ENCODE results near the gene MTLN.
A peak's percentile ranks its signal among the peaks of the same experiment; 100 is the strongest.
"Not testable (repeated sequence)": the region's sequence is repeated elsewhere in the genome, so short reads cannot be mapped to it uniquely, and the experiment has no call there.

The MTLN gene

GRCh38 chr2:110204408-110205385, 7.7 kb downstream of the MTLN start, which contains the start of gene NPHP1:
TSS of gene NPHP1 (minus strand) at chr2:110205013. CDS start at chr2:110204968, 45 bp downstream.
- Histone ChIP-seq H3K27me3 (ENCODE audit: control insufficient read depth in 2 of 2, insufficient read depth in 2 of 2, low read length in 2 of 2) (no peaks in the 10 kb centered on the region), H3K9ac (ENCODE audit: low read depth in 1 of 2, low read length in 2 of 2) (peak within 1 kb of the TSS; percentile 45 to 61), H3K27ac (ENCODE audit: low read depth in 2 of 2, low read length in 2 of 2) (no peak within 1 kb of the TSS), H3K4me1 (ENCODE audit: control insufficient read depth in 2 of 2, insufficient read depth in 2 of 2, low read length in 2 of 2) (peaks cover 8 to 10% of the 10 kb centered on the region in 2 donors), H3K4me3 (ENCODE audit: low read length in 2 of 2) (peak within 1 kb of the TSS; percentile 77 to 87), H3K9me3 (ENCODE audit: control insufficient read depth in 2 of 2, low read length in 2 of 2) (no peaks in the 10 kb centered on the region), H3K36me3 (ENCODE audit: control insufficient read depth in 2 of 2, insufficient read depth in 2 of 2, low read length in 2 of 2) (peaks cover 0 to under 1% of the 10 kb centered on the region in 2 donors)

DNA sequence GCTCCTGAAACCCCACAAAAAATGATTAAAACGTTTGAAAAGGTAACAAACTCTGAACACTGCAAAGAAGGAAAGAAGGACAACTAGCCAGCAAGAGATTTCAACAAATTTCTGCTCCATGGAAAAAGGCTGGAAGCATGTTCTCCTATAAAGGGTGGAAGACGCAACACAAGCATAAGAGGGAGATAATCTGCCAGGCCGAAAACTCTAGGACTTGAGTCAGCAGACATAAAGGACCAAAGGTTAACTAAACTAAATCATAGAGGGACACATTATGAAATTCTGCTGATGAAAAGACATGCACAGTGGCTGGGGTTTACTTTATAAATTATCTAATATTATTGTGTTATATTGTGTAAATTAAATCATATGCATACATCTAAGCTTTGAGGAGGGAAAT, 14.3 kb downstream of the MTLN start:
- Histone ChIP-seq H3K27me3 (ENCODE audit: control insufficient read depth in 2 of 2, insufficient read depth in 2 of 2, low read length in 2 of 2) (no peaks in the 10 kb centered on the region), H3K4me3 (ENCODE audit: low read length in 2 of 2) (no peak overlapping the region), H3K27ac (ENCODE audit: low read depth in 2 of 2, low read length in 2 of 2) (no peak overlapping the region), H3K36me3 (ENCODE audit: control insufficient read depth in 2 of 2, insufficient read depth in 2 of 2, low read length in 2 of 2) (no peaks in the 10 kb centered on the region), H3K9ac (ENCODE audit: low read depth in 1 of 2, low read length in 2 of 2) (no peak overlapping the region), H3K9me3 (ENCODE audit: control insufficient read depth in 2 of 2, low read length in 2 of 2) (no peaks in the 10 kb centered on the region), H3K4me1 (ENCODE audit: control insufficient read depth in 2 of 2, insufficient read depth in 2 of 2, low read length in 2 of 2) (no peaks in the 10 kb centered on the region)

- Histone ChIP-seq H3K4me3 (ENCODE audit: low read length in 2 of 2) (no peak overlapping the region), H3K9ac (ENCODE audit: low read depth in 1 of 2, low read length in 2 of 2) (no peak overlapping the region), H3K36me3 (ENCODE audit: control insufficient read depth in 2 of 2, insufficient read depth in 2 of 2, low read length in 2 of 2) (no peaks in the 10 kb centered on the region), H3K27ac (ENCODE audit: low read depth in 2 of 2, low read length in 2 of 2) (no peak overlapping the region), H3K4me1 (ENCODE audit: control insufficient read depth in 2 of 2, insufficient read depth in 2 of 2, low read length in 2 of 2) (no peaks in the 10 kb centered on the region), H3K9me3 (ENCODE audit: control insufficient read depth in 2 of 2, low read length in 2 of 2) (no peaks in the 10 kb centered on the region), H3K27me3 (ENCODE audit: control insufficient read depth in 2 of 2, insufficient read depth in 2 of 2, low read length in 2 of 2) (no peaks in the 10 kb centered on the region)
Observed at GRCh38 chr2:110197452-110197851, 14.9 kb downstream of the MTLN start.

DNA sequence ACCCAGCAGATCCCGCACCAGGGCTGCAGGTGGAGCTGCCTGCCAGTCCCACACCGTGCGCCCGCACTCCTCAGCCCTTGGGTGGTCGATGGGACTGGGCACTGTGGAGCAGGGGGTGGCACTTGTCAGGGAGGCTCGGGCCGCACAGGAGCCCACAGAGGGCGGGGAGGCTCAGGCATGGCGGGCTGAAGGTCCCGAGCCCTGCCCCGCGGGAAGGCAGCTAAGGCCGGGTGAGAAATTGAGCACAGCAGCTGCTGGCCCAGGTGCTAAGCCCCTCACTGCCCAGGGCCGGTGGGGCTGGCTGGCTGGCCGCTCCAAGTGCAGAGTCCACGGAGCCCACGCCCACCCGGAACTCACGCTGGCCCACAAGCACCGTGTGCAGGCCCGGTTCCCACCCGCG, 22.2 kb downstream of the MTLN start:
- not testable (repeated sequence) for H3K9me3 ChIP-seq (ENCODE audit: control insufficient read depth in 2 of 2, low read length in 2 of 2); H3K4me1 ChIP-seq (ENCODE audit: control insufficient read depth in 2 of 2, insufficient read depth in 2 of 2, low read length in 2 of 2); H3K27me3 ChIP-seq (ENCODE audit: control insufficient read depth in 2 of 2, insufficient read depth in 2 of 2, low read length in 2 of 2); H3K27ac ChIP-seq (ENCODE audit: low read depth in 2 of 2, low read length in 2 of 2); H3K9ac ChIP-seq (ENCODE audit: low read depth in 1 of 2, low read length in 2 of 2); H3K36me3 ChIP-seq (ENCODE audit: control insufficient read depth in 2 of 2, insufficient read depth in 2 of 2, low read length in 2 of 2); H3K4me3 ChIP-seq (ENCODE audit: low read length in 2 of 2)

DNA sequence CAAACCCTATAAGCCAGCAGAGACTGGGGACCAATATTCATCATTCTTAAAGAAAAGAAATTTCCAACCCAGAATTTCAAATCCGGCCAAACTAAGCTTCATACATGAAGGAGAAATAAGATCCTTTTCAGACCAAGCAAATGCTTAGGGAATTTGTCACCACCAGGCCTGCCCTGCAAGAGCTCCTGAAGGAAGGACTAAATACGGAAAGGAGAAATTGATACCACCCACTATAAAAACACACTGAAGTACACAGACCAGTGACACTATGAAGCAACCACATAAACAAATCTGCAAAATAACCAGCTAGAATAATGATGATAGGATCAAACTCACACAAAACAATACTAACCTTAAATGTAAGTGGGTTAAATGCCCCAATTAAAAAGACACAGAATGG, 29.9 kb downstream of the MTLN start:
- no peak overlapping the region for H3K9ac ChIP-seq (ENCODE audit: low read depth in 1 of 2, low read length in 2 of 2)
- no peak overlapping the region for H3K4me3 ChIP-seq (ENCODE audit: low read length in 2 of 2)
- H3K36me3 ChIP-seq (ENCODE audit: control insufficient read depth in 2 of 2, insufficient read depth in 2 of 2, low read length in 2 of 2): no peaks in the 10 kb centered on the region
- no peaks in the 10 kb centered on the region for H3K9me3 ChIP-seq (ENCODE audit: control insufficient read depth in 2 of 2, low read length in 2 of 2)
- no peak overlapping the region for H3K27ac ChIP-seq (ENCODE audit: low read depth in 2 of 2, low read length in 2 of 2)
- no peaks in the 10 kb centered on the region for H3K27me3 ChIP-seq (ENCODE audit: control insufficient read depth in 2 of 2, insufficient read depth in 2 of 2, low read length in 2 of 2)
- no peaks in the 10 kb centered on the region for H3K4me1 ChIP-seq (ENCODE audit: control insufficient read depth in 2 of 2, insufficient read depth in 2 of 2, low read length in 2 of 2)

- Histone ChIP-seq H3K36me3 (ENCODE audit: control insufficient read depth in 2 of 2, insufficient read depth in 2 of 2, low read length in 2 of 2) (no peaks in the 10 kb centered on the region), H3K27me3 (ENCODE audit: control insufficient read depth in 2 of 2, insufficient read depth in 2 of 2, low read length in 2 of 2) (no peaks in the 10 kb centered on the region), H3K4me3 (ENCODE audit: low read length in 2 of 2) (no peak overlapping the region), H3K27ac (ENCODE audit: low read depth in 2 of 2, low read length in 2 of 2) (no peak overlapping the region), H3K9me3 (ENCODE audit: control insufficient read depth in 2 of 2, low read length in 2 of 2) (no peaks in the 10 kb centered on the region), H3K9ac (ENCODE audit: low read depth in 1 of 2, low read length in 2 of 2) (no peak overlapping the region), H3K4me1 (ENCODE audit: control insufficient read depth in 2 of 2, insufficient read depth in 2 of 2, low read length in 2 of 2) (no peaks in the 10 kb centered on the region)
Observed at GRCh38 chr2:110180036-110180435, 32.3 kb downstream of the MTLN start.

DNA sequence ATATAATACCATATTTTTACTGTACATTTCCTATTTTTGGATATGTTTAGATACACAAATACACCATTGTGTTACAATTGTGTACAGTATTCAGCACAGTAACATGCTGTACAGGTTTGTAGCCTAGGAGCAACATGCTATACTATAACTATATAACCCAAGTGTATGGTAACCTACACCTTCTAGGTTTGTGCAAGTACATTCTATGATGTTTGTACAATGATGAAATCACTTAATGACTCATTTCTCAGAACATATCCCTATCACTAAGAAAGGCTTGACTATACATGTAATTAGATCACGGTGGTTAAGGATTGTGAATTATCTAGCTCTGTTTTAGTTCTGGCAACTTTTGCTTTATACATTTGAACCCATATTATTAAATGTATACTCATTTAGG, 38.8 kb downstream of the MTLN start:
- H3K4me1 ChIP-seq (ENCODE audit: control insufficient read depth in 2 of 2, insufficient read depth in 2 of 2, low read length in 2 of 2): no peaks in the 10 kb centered on the region
- H3K27me3 ChIP-seq (ENCODE audit: control insufficient read depth in 2 of 2, insufficient read depth in 2 of 2, low read length in 2 of 2): no peaks in the 10 kb centered on the region
- no peaks in the 10 kb centered on the region for H3K9me3 ChIP-seq (ENCODE audit: control insufficient read depth in 2 of 2, low read length in 2 of 2)
- no peak overlapping the region for H3K9ac ChIP-seq (ENCODE audit: low read depth in 1 of 2, low read length in 2 of 2)
- H3K36me3 ChIP-seq (ENCODE audit: control insufficient read depth in 2 of 2, insufficient read depth in 2 of 2, low read length in 2 of 2): no peaks in the 10 kb centered on the region
- H3K4me3 ChIP-seq (ENCODE audit: low read length in 2 of 2): no peak overlapping the region
- H3K27ac ChIP-seq (ENCODE audit: low read depth in 2 of 2, low read length in 2 of 2): no peak overlapping the region

- no peaks in the 10 kb centered on the region for H3K4me1 ChIP-seq (ENCODE audit: control insufficient read depth in 2 of 2, insufficient read depth in 2 of 2, low read length in 2 of 2)
- no peaks in the 10 kb centered on the region for H3K36me3 ChIP-seq (ENCODE audit: control insufficient read depth in 2 of 2, insufficient read depth in 2 of 2, low read length in 2 of 2)
- no peak overlapping the region for H3K9ac ChIP-seq (ENCODE audit: low read depth in 1 of 2, low read length in 2 of 2)
- no peak overlapping the region for H3K4me3 ChIP-seq (ENCODE audit: low read length in 2 of 2)
- no peak overlapping the region for H3K27ac ChIP-seq (ENCODE audit: low read depth in 2 of 2, low read length in 2 of 2)
- H3K27me3 ChIP-seq (ENCODE audit: control insufficient read depth in 2 of 2, insufficient read depth in 2 of 2, low read length in 2 of 2): no peaks in the 10 kb centered on the region
- no peaks in the 10 kb centered on the region for H3K9me3 ChIP-seq (ENCODE audit: control insufficient read depth in 2 of 2, low read length in 2 of 2)
Observed at GRCh38 chr2:110172506-110172905, 39.8 kb downstream of the MTLN start.

GRCh38 chr2:110170102-110170501, 42.2 kb downstream of the MTLN start:
- Histone ChIP-seq H3K4me1 (ENCODE audit: control insufficient read depth in 2 of 2, insufficient read depth in 2 of 2, low read length in 2 of 2) (no peaks in the 10 kb centered on the region), H3K9ac (ENCODE audit: low read depth in 1 of 2, low read length in 2 of 2) (no peak overlapping the region), H3K27ac (ENCODE audit: low read depth in 2 of 2, low read length in 2 of 2) (no peak overlapping the region), H3K27me3 (ENCODE audit: control insufficient read depth in 2 of 2, insufficient read depth in 2 of 2, low read length in 2 of 2) (no peaks in the 10 kb centered on the region), H3K36me3 (ENCODE audit: control insufficient read depth in 2 of 2, insufficient read depth in 2 of 2, low read length in 2 of 2) (no peaks in the 10 kb centered on the region), H3K4me3 (ENCODE audit: low read length in 2 of 2) (no peak overlapping the region), H3K9me3 (ENCODE audit: control insufficient read depth in 2 of 2, low read length in 2 of 2) (no peaks in the 10 kb centered on the region)

DNA sequence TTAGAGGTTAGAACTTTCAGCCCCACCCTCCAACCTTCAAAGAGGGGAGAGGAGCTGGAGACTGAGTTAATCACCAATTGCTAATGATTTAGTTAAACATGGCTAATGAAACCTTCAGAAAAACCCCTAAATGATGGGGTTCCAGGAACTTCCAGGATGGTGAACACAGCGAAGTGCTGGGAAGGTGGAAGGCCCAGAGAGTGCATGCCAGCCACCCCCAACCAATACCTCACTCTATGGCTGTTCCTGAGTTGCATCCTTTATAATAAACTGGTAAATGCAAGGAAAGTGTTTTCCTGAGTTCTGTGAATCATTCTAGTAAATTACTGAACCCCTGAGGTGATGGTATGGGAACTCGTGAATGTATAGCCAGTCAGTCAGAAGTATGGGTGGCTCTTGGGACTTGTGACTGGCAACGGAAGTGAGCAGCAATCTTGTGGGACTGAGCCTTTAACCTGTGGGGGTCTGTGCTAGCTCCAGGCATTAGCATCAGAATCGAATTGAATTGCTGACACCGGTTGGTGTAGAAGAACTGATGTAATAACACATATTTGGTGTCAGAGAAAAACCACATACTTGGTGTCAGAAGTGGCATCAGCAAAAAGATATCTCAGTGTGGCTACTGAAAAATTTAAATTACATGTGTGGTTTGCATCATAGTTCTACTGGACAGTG, 44.9 kb downstream of the MTLN start:
- Histone ChIP-seq H3K9ac (ENCODE audit: low read depth in 1 of 2, low read length in 2 of 2) (no peak overlapping the region), H3K9me3 (ENCODE audit: control insufficient read depth in 2 of 2, low read length in 2 of 2) (no peaks in the 10 kb centered on the region), H3K4me1 (ENCODE audit: control insufficient read depth in 2 of 2, insufficient read depth in 2 of 2, low read length in 2 of 2) (no peaks in the 10 kb centered on the region), H3K27ac (ENCODE audit: low read depth in 2 of 2, low read length in 2 of 2) (no peak overlapping the region), H3K27me3 (ENCODE audit: control insufficient read depth in 2 of 2, insufficient read depth in 2 of 2, low read length in 2 of 2) (no peaks in the 10 kb centered on the region), H3K4me3 (ENCODE audit: low read length in 2 of 2) (no peak overlapping the region), H3K36me3 (ENCODE audit: control insufficient read depth in 2 of 2, insufficient read depth in 2 of 2, low read length in 2 of 2) (no peaks in the 10 kb centered on the region)
